OCI-LY7 (cell line): ENCODE data around the gene TINAGL1. TPM values are rescaled to one million over a fixed set of nuclear protein-coding genes. Genes with fewer than 3 reads are reported as not detected.

Experiments used
- BruUV-seq: library from RNA; stranded (reverse); fragments of 400-500 nt; replicated peaks from 2 replicates; lab custom pipeline; 2021; lab: Mats Ljungman, UMichigan
- CTCF ChIA-PET: fragments of 300-600 bp; sonication (Branson Sonifier 250); formaldehyde crosslinking; loops from one replicate; lab custom pipeline; 2022; ENCODE audit warnings: antibody characterized with exemption; ENCODE audit not compliant: unreplicated experiment; lab: Charles Lee
- POLR2A ChIA-PET: fragments of 300-600 bp; sonication (Branson Sonifier 250); formaldehyde crosslinking; loops from one replicate; lab custom pipeline; 2022; ENCODE audit warnings: antibody characterized with exemption; lab: Charles Lee
- DNase-seq: peaks from one replicate; pipeline ENCODE4 v3.0.0-alpha.2; 2015; ENCODE audit warnings: low spot score
- H2AFZ ChIP-seq: fragments of 200-600 bp; sonication (generic), shearing (Covaris generic); 2 replicates; pipeline ENCODE4 v1.6.1; 2014; ENCODE audit warnings: mild to moderate bottlenecking, antibody characterized with exemption, low read length, moderate library complexity
- H3K27ac ChIP-seq: fragments of 200-600 bp; sonication (generic); 2 replicates; pipeline ENCODE4 v1.5.1; 2014; ENCODE audit warnings: mixed run types, low read depth, mild to moderate bottlenecking, moderate library complexity, low read length, inconsistent platforms; ENCODE audit not compliant: poor library complexity, severe bottlenecking
- H3K36me3 ChIP-seq: fragments of 200-600 bp; sonication (generic); 2 replicates; pipeline ENCODE4 v1.6.1; 2014; ENCODE audit warnings: mild to moderate bottlenecking, antibody characterized with exemption, low read length, moderate library complexity, mixed read lengths; ENCODE audit not compliant: insufficient read depth
- H3K4me1 ChIP-seq: fragments of 200-600 bp; sonication (generic); 2 replicates; pipeline ENCODE4 v1.5.1; 2014; ENCODE audit warnings: mild to moderate bottlenecking, low read length; ENCODE audit not compliant: insufficient read depth, poor library complexity, severe bottlenecking
- H3K4me2 ChIP-seq: fragments of 200-600 bp; sonication (generic); 2 replicates; pipeline ENCODE4 v1.6.1; 2014; ENCODE audit warnings: mild to moderate bottlenecking, low read length
- H3K4me3 ChIP-seq: fragments of 200-600 bp; sonication (generic); 2 replicates; pipeline ENCODE4 v1.5.1; 2014; ENCODE audit warnings: mild to moderate bottlenecking, low read depth, low read length; ENCODE audit not compliant: poor library complexity, severe bottlenecking
- H3K79me2 ChIP-seq: fragments of 200-600 bp; sonication (generic); 2 replicates; pipeline ENCODE4 v1.6.1; 2016; ENCODE audit warnings: low read depth, mild to moderate bottlenecking, low read length, moderate library complexity, mixed read lengths; ENCODE audit not compliant: insufficient read depth
- H3K9me2 ChIP-seq: fragments of 200-600 bp; sonication (generic); 2 replicates; pipeline ENCODE4 v1.6.1; 2016; ENCODE audit warnings: mild to moderate bottlenecking, low read length, mixed read lengths; ENCODE audit not compliant: insufficient read depth
- H3K9me3 ChIP-seq: fragments of 200-600 bp; sonication (generic); 2 replicates; pipeline ENCODE4 v1.6.1; 2014; ENCODE audit warnings: mild to moderate bottlenecking, mixed run types, low read length, mixed read lengths
- H4K20me1 ChIP-seq: fragments of 200-600 bp; sonication (generic); 2 replicates; pipeline ENCODE4 v1.6.1; 2014; ENCODE audit warnings: mild to moderate bottlenecking, antibody characterized with exemption, low read length, moderate library complexity, mixed read lengths; ENCODE audit not compliant: insufficient read depth
- CTCF ChIP-seq: fragments of 200-600 bp; sonication (generic); conservative IDR thresholded peaks from 2 replicates; pipeline ENCODE4 v1.5.1; 2014; ENCODE audit warnings: mild to moderate bottlenecking, antibody characterized with exemption, low read length, moderate library complexity, mixed read lengths
- EZH2phosphoT487 ChIP-seq: fragments of 200-600 bp; sonication (generic); IDR thresholded peaks from 2 replicates; pipeline ENCODE4 v1.6.1; 2018; ENCODE audit warnings: low read depth, borderline replicate concordance, mild to moderate bottlenecking, mixed run types, antibody characterized with exemption, low read length, moderate library complexity, mixed read lengths
- intact Hi-C: fragments of 100-400 bp; cut with micrococcal nuclease; formaldehyde crosslinking; loops from one replicate; pipeline ENCODE4 v1.10.0; 2022; ENCODE audit not compliant: unreplicated experiment
- total RNA-seq, 2 experiments: library from RNA; depleted of rRNA in 1 of 2; stranded (reverse); fragments of >200 nt in 1 of 2; shearing (Covaris generic) in 1 of 2; gene quantifications; 2 replicates each; pipeline ENCODE4 v1.2.3, GENCODE V29; 2014 to 2022

Gene TINAGL1
- total RNA-seq, 2 experiments from 2014 or later, result 0.17 TPM; not detected in 1

- Histone ChIP-seq H2AFZ (no peak overlapping the region), H3K9me3 (no peaks in the 10 kb centered on the region), H3K36me3 (peaks cover 49% of the 10 kb centered on the region), H3K4me3 (no peak overlapping the region), H4K20me1 (no peaks in the 10 kb centered on the region), H3K9me2 (no peaks in the 10 kb centered on the region), H3K4me2 (no peak overlapping the region), H3K27ac (no peak overlapping the region), H3K4me1 (no peaks in the 10 kb centered on the region), H3K79me2 (no peaks in the 10 kb centered on the region)
- BruUV-seq, result no TSS peak
- TF ChIP-seq EZH2phosphoT487 (no peak), CTCF (no peak)
- no peak for DNase-seq
- intact Hi-C loops, result no loop called here
- POLR2A ChIA-PET, result no interaction called here
- CTCF ChIA-PET, result no interaction called here
Observed at GRCh38 chr1:31627301-31627929, 51.1 kb downstream of the TINAGL1 start.

GRCh38 chr1:31627930-31628559, 51.7 kb downstream of the TINAGL1 start:
- no peaks in the 10 kb centered on the region for H3K9me2 ChIP-seq
- H3K79me2 ChIP-seq, result no peaks in the 10 kb centered on the region
- no peak overlapping the region for H3K4me2 ChIP-seq
- no peaks in the 10 kb centered on the region for H3K4me1 ChIP-seq
- no peaks in the 10 kb centered on the region for H3K9me3 ChIP-seq
- no peaks in the 10 kb centered on the region for H4K20me1 ChIP-seq
- POLR2A ChIA-PET, result no interaction called here
- H3K4me3 ChIP-seq, result no peak overlapping the region
- CTCF ChIA-PET, result no interaction called here
- no peak overlapping the region for H2AFZ ChIP-seq
- no TSS peak for BruUV-seq
- peaks cover 55% of the 10 kb centered on the region for H3K36me3 ChIP-seq
- H3K27ac ChIP-seq, result no peak overlapping the region
- intact Hi-C loops, result no loop called here
- no peak for TF ChIP-seq EZH2phosphoT487
- no peak for DNase-seq

GRCh38 chr1:31628931-31629556, 52.7 kb downstream of the TINAGL1 start:
- peaks cover 60% of the 10 kb centered on the region for H3K36me3 ChIP-seq
- H3K4me3 ChIP-seq, result no peak overlapping the region
- ChIA-PET CTCF (no interaction called here), POLR2A (no interaction called here)
- H3K9me2 ChIP-seq, result no peaks in the 10 kb centered on the region
- no peaks in the 10 kb centered on the region for H4K20me1 ChIP-seq
- TF ChIP-seq CTCF (no peak), EZH2phosphoT487 (no peak)
- no peaks in the 10 kb centered on the region for H3K79me2 ChIP-seq
- no peak overlapping the region for H3K27ac ChIP-seq
- H3K4me2 ChIP-seq, result no peak overlapping the region
- BruUV-seq, result no TSS peak
- DNase-seq, result no peak
- H3K9me3 ChIP-seq, result no peaks in the 10 kb centered on the region
- no peak overlapping the region for H2AFZ ChIP-seq
- no peaks in the 10 kb centered on the region for H3K4me1 ChIP-seq
- intact Hi-C loops, result no loop called here
